Measurements from ENCODE around the gene LGALS4.
"Not testable (repeated sequence)": the region's sequence is repeated elsewhere in the genome, so short reads cannot be mapped to it uniquely, and the experiment has no call there.

Gene LGALS4

DNA sequence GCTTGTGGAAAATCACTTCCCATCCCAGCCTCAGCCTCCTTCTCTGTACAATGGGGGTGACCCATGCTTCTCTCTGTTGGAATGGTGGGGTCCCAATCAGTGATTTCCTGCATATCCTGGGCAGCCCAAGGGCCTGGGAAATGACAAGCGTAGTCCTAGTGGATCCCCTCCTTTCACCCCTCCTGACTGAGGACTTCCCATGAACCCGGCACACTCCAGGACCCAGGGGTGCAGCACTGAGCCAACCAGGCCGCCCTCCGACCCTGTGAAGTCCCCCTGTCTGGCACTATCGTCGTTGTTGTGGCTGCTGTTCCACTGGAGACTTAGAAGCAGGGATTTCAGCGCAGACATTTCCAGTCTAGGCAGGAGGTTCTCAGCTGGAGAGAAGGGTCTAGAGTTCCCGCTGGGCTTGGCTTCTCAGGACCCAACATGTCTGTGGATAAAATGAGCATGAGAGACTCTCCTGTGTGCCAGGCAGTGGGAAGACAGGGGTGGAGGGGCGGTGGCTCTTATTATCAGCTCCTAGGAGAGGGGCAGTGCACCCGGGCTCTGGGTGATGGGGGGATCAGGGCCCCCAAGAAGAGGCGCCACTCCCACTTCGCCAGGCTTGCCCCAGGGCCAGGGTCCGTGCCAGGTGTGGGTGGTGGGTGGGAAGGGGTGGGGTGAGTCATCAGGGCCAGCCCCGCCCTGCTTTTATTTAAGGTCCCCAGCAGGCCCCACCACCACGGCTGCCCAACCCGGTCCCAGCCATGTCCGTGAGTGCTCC is 24.1 kb downstream of the LGALS4 start, which contains the start of gene LGALS7B:
LGALS7B (plus strand) TSS at position 723 of the 766 bp plus-strand sequence; CDS start at position 750, 27 bp downstream.
- TF ChIP-seq, protein P1, sequence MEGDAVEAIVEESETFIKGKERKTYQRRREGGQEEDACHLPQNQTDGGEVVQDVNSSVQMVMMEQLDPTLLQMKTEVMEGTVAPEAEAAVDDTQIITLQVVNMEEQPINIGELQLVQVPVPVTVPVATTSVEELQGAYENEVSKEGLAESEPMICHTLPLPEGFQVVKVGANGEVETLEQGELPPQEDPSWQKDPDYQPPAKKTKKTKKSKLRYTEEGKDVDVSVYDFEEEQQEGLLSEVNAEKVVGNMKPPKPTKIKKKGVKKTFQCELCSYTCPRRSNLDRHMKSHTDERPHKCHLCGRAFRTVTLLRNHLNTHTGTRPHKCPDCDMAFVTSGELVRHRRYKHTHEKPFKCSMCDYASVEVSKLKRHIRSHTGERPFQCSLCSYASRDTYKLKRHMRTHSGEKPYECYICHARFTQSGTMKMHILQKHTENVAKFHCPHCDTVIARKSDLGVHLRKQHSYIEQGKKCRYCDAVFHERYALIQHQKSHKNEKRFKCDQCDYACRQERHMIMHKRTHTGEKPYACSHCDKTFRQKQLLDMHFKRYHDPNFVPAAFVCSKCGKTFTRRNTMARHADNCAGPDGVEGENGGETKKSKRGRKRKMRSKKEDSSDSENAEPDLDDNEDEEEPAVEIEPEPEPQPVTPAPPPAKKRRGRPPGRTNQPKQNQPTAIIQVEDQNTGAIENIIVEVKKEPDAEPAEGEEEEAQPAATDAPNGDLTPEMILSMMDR (IDR thresholded peaks at IDR 0.05; ENCODE audit: low read depth, low read length), result no peak
- Histone ChIP-seq H3K4me1 (no peaks in the 10 kb centered on the region), H3K36me3 (no peaks in the 10 kb centered on the region), H3K4me3 (ENCODE audit: low read depth, low read length) (no peak within 1 kb of the TSS), H3K27me3 (no peaks in the 10 kb centered on the region), H3K9me3 (no peaks in the 10 kb centered on the region)
- DNase-seq, result no peak

DNA sequence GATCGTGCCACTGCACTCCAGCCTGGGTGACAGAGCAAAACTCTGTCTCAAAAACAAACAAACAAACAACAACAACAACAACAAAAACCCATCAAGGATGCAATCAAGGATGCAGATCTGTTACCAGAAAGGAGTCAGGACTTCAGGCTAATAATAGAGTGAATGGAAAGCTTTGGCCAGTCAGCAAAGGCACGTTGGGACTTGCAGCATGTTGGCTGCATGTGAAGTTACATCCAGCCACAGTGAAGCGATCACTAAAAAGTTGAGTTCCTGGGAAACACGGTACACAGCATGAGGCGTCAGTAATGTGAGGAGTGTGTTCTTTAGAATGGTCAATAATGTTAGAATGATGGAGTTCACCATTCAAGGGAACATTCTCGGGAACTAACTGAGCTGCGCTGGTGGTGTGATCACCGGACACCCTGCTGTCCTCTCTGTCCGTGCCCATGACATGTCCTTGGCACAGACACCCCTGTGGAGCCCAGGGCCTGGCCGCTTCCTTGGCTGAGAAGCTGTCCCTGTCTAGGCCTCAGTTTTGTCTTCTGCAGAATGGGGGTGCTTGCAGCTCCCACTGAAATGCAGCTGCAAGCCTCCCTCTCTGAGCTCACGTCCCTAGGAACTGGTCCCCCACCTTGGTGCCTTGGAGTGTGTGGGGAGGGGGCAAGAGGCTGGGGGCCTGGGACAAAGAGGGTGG is 26.0 kb downstream of the LGALS4 start:
- Histone ChIP-seq H3K4me1 (no peaks in the 10 kb centered on the region), H3K27me3 (no peaks in the 10 kb centered on the region; the same call in 1 of the 2 replicates), H3K4me3 (ENCODE audit: low read depth, low read length) (no peak overlapping the region), H3K36me3 (no peaks in the 10 kb centered on the region), H3K9me3 (no peaks in the 10 kb centered on the region)
- TF ChIP-seq, protein P1 (IDR thresholded peaks at IDR 0.05; ENCODE audit: low read depth, low read length), result no peak
- DNase-seq, result no peak

DNA sequence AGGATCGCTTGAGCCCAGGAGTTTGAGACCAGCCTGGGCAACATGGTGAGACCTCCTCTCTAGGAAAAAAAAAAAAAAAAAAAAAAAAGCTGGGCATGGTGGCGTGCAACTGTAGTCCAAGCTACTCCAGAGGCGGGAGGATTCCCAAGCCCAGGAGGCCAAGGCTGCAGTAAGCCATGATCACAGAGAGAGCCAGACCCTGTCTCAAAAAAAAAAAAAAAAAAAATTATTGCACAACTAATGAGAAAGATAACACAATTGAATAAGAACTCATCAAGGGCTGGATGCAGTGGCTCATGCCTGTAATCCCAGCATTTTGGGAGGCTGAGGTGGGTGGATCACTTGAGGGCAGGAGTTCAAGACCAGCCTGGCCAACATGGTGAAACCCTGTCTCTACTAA is 26.7 kb downstream of the LGALS4 start:
- H3K4me1 ChIP-seq; H3K27me3 ChIP-seq; DNase-seq; H3K4me3 ChIP-seq (ENCODE audit: low read depth, low read length); H3K9me3 ChIP-seq; H3K36me3 ChIP-seq: not testable (repeated sequence)

DNA sequence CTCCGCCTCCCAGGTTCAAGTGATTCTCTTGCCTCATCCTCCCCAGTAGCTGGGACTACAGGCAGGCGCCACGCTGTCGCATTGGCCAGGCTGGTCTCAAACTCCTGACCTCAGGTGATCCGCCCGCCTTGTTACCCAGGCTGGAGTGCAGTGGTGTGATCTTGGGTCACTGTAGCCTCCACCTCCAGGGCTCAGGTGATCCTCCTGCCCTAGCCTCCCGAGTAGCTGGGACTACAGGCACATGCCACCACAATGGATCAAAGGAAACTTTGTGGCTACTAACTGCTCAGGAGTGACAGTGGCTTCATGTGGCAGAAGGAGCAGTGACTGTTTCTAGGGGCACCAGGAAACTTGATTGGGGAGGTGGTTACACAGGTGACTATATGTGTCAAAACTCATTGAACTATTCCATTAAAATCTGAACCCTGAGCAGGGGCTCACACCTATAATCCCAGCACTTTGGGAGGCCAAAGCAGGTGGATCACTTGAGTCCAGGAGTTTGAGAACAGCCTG is 27.5 kb downstream of the LGALS4 start:
- DNase-seq, result no peak
- TF ChIP-seq, protein P1 (IDR thresholded peaks at IDR 0.05; ENCODE audit: low read depth, low read length), result no peak
- Histone ChIP-seq H3K9me3 (no peaks in the 10 kb centered on the region), H3K27me3 (peaks cover 12% of the 10 kb centered on the region), H3K4me1 (no peaks in the 10 kb centered on the region), H3K4me3 (ENCODE audit: low read depth, low read length) (no peak overlapping the region), H3K36me3 (no peaks in the 10 kb centered on the region)

DNA sequence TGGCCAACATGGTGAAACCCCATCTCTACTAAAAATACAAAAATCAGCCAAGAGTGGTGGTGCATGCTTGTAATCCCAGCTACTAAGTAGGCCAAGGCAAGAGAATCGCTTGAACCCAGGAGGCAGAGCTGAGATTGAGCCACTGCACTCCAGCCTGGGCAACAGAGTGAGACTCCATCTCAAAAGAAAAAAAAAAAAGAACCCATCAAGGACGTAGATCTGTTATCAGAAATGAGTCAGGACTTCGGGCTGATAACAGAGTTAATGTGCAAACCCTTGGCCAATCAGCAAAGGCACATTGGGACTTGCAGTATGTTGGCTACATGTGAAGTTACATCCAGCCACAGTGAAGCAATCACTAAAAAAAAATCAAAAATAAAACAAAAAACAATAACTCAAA is 28.5 kb downstream of the LGALS4 start:
- Histone ChIP-seq H3K4me1 (no peaks in the 10 kb centered on the region), H3K9me3 (no peaks in the 10 kb centered on the region), H3K4me3 (ENCODE audit: low read depth, low read length) (no peak overlapping the region), H3K27me3 (peaks cover 15% of the 10 kb centered on the region), H3K36me3 (no peaks in the 10 kb centered on the region)
- no peak for DNase-seq
- TF ChIP-seq, protein P1 (IDR thresholded peaks at IDR 0.05; ENCODE audit: low read depth, low read length), result no peak

DNA sequence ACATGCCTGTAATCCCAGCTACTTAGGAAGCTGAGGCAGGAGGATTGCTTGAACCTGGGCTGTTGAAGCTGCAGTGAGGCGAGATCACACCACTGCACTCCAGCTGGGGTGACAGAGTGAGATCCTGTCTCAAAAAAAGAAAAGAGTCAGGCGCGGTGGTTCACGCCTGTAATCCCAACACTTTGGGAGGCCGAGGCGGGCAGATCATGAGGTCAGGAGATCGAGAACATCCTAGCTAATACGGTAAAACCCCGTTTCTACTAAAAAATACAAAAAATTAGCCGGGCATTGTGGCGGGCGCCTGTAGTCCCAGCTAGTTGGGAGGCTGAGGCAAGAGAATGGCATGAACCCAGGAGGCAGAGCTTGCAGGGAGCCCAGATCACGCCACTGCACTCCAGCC is 30.5 kb downstream of the LGALS4 start:
- H3K4me1 ChIP-seq; H3K4me3 ChIP-seq (ENCODE audit: low read depth, low read length); H3K9me3 ChIP-seq; H3K36me3 ChIP-seq; DNase-seq: not testable (repeated sequence)
- H3K27me3 ChIP-seq, result peaks cover 15% of the 10 kb centered on the region

DNA sequence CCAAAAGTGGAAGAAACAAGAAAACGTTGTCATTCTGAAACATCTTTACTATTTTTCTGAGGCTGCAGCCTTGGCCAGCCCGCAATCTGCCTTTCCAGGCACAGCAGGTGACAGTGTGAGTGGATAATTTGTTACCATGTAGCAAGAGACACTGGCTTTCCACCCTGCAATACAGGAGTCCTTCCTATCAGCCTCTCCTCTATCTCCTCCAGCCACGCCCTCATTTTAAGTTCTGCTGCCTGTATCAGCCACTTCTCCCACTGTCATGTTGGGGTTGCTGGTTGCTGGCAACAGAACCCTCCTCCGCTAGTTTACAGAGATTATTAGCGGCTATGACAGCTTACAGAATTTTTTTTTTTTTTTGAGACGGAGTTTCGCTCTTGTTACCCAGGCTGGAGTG is 31.7 kb downstream of the LGALS4 start:
- no peaks in the 10 kb centered on the region for H3K36me3 ChIP-seq
- TF ChIP-seq, protein P1 (IDR thresholded peaks at IDR 0.05; ENCODE audit: low read depth, low read length), result no peak
- H3K27me3 ChIP-seq, result peaks cover 15% of the 10 kb centered on the region
- no peaks in the 10 kb centered on the region for H3K9me3 ChIP-seq
- H3K4me3 ChIP-seq (ENCODE audit: low read depth, low read length), result no peak overlapping the region
- no peaks in the 10 kb centered on the region for H3K4me1 ChIP-seq
- no peak for DNase-seq

All from BE2C (cell line).